PC-3 (cell line): Measurements from ENCODE around the gene RFX4. TPM values are rescaled to one million over a fixed set of nuclear protein-coding genes. Genes with fewer than 3 reads are reported as not detected.

Experiments
- ATAC-seq: fragments of 200-7000 bp; cut with Tn5 transposase; 2 replicates; pipeline ENCODE4 v1.9.1; 2020; ENCODE audit warnings: mild to moderate bottlenecking, moderate library complexity
- BruUV-seq: library from RNA; stranded (reverse); fragments of 400-500 nt; replicated peaks from 2 replicates; lab custom pipeline; 2021; lab: Mats Ljungman, UMichigan
- CTCF ChIA-PET: fragments of 300-600 bp; sonication (Branson Sonifier 250); formaldehyde crosslinking; loops from one replicate; lab custom pipeline; 2022; ENCODE audit warnings: antibody characterized with exemption; lab: Charles Lee
- POLR2A ChIA-PET: fragments of 300-600 bp; sonication (Branson Sonifier 250); formaldehyde crosslinking; loops from one replicate; lab custom pipeline; 2022; ENCODE audit warnings: antibody characterized with exemption; ENCODE audit not compliant: unreplicated experiment; lab: Charles Lee
- DNase-seq: peaks from one replicate; pipeline ENCODE4 v3.0.0-alpha.2; 2015
- H2AFZ ChIP-seq: fragments of 300-600 bp; sonication (generic); 2 replicates; pipeline ENCODE4 v1.6.0; 2016; ENCODE audit warnings: antibody characterized with exemption, low read length
- H3F3A ChIP-seq: fragments of 300-600 bp; sonication (generic); one replicate; pipeline ENCODE4 v1.6.0; 2017; ENCODE audit warnings: antibody characterized with exemption, low read length, control low read depth, mild to moderate bottlenecking; ENCODE audit not compliant: unreplicated experiment
- H3K27ac ChIP-seq: fragments of 300-600 bp; sonication (generic); 2 replicates; pipeline ENCODE4 v1.5.1; 2016; ENCODE audit warnings: mild to moderate bottlenecking, low read length
- H3K27me3 ChIP-seq: fragments of 300-600 bp; sonication (generic); 2 replicates; pipeline ENCODE4 v1.6.1; 2016; ENCODE audit warnings: low read length, mixed read lengths
- H3K36me3 ChIP-seq: fragments of 300-600 bp; sonication (generic); 2 replicates; pipeline ENCODE4 v1.6.1; 2016; ENCODE audit warnings: low read depth, mixed run types, low read length, mixed read lengths
- H3K4me1 ChIP-seq: fragments of 300-600 bp; sonication (generic); 2 replicates; pipeline ENCODE4 v1.5.1; 2016; ENCODE audit warnings: low read length; ENCODE audit not compliant: insufficient read depth
- H3K4me2 ChIP-seq: fragments of 300-600 bp; sonication (generic); 2 replicates; pipeline ENCODE4 v1.6.0; 2016; ENCODE audit warnings: low read length
- H3K4me3 ChIP-seq: fragments of 300-600 bp; sonication (generic); 2 replicates; pipeline ENCODE4 v1.5.1; 2016; ENCODE audit warnings: mild to moderate bottlenecking, low read length, mixed read lengths
- H3K79me2 ChIP-seq: fragments of 300-600 bp; sonication (generic); 2 replicates; pipeline ENCODE4 v1.6.1; 2017; ENCODE audit warnings: low read length, mixed read lengths
- H3K9ac ChIP-seq: fragments of 300-600 bp; sonication (generic); 2 replicates; pipeline ENCODE4 v1.6.0; 2016; ENCODE audit warnings: mild to moderate bottlenecking, low read length
- H3K9me2 ChIP-seq: fragments of 300-600 bp; sonication (generic); replicated peaks from 2 replicates; pipeline ENCODE4 v1.6.1; 2016; ENCODE audit warnings: mixed run types, low read length, mixed read lengths
- H3K9me3 ChIP-seq: fragments of 300-600 bp; sonication (generic); 2 replicates; pipeline ENCODE4 v1.6.1; 2016; ENCODE audit warnings: low read length, mixed read lengths
- H4K20me1 ChIP-seq: fragments of 300-600 bp; sonication (generic); 2 replicates; pipeline ENCODE4 v1.6.1; 2016; ENCODE audit warnings: low read length, mixed read lengths
- EZH2 ChIP-seq: fragments of 300-600 bp; sonication (generic); IDR thresholded peaks from one replicate; pipeline ENCODE4 v1.6.1; 2017; ENCODE audit warnings: antibody characterized with exemption, mild to moderate bottlenecking, low read length; ENCODE audit not compliant: unreplicated experiment
- EZH2phosphoT487 ChIP-seq: fragments of 300-600 bp; sonication (generic); IDR thresholded peaks from 2 replicates; pipeline ENCODE4 v1.6.1; 2018; ENCODE audit warnings: mild to moderate bottlenecking, antibody characterized with exemption, low read length, borderline replicate concordance
- intact Hi-C: fragments of 100-400 bp; cut with micrococcal nuclease; formaldehyde crosslinking; loops from 2 replicates; pipeline ENCODE4 v1.9.0; 2023
- total RNA-seq: library from RNA; depleted of rRNA; stranded (reverse); fragments of >200 nt; gene quantifications from 2 replicates; pipeline ENCODE4 v1.2.3, GENCODE V29; 2014
- TF ChIP-seq, protein P1 (sequence below): fragments of 300-600 bp; sonication (generic); conservative IDR thresholded peaks from 2 replicates; pipeline ENCODE4 v1.5.1; 2017; ENCODE audit warnings: antibody characterized with exemption, low read depth, mild to moderate bottlenecking, low read length

RFX4 gene
- total RNA-seq, 1 experiment from 2014 or later: not detected

GRCh38 chr12:106743270-106743988 is 160.6 kb downstream of the RFX4 start:
- no peaks in the 10 kb centered on the region for H4K20me1 ChIP-seq
- no peak overlapping the region for H3K4me2 ChIP-seq
- no peaks in the 10 kb centered on the region for H3F3A ChIP-seq
- peaks cover 46% of the 10 kb centered on the region for H3K27me3 ChIP-seq
- H3K4me1 ChIP-seq: no peaks in the 10 kb centered on the region
- DNase-seq (no peak), ATAC-seq (no peak)
- H3K9ac ChIP-seq: no peak overlapping the region
- intact Hi-C loops: no loop called here
- CTCF ChIA-PET: no interaction called here
- H3K27ac ChIP-seq: no peak overlapping the region
- no peak for TF ChIP-seq EZH2
- TF ChIP-seq, protein P1, sequence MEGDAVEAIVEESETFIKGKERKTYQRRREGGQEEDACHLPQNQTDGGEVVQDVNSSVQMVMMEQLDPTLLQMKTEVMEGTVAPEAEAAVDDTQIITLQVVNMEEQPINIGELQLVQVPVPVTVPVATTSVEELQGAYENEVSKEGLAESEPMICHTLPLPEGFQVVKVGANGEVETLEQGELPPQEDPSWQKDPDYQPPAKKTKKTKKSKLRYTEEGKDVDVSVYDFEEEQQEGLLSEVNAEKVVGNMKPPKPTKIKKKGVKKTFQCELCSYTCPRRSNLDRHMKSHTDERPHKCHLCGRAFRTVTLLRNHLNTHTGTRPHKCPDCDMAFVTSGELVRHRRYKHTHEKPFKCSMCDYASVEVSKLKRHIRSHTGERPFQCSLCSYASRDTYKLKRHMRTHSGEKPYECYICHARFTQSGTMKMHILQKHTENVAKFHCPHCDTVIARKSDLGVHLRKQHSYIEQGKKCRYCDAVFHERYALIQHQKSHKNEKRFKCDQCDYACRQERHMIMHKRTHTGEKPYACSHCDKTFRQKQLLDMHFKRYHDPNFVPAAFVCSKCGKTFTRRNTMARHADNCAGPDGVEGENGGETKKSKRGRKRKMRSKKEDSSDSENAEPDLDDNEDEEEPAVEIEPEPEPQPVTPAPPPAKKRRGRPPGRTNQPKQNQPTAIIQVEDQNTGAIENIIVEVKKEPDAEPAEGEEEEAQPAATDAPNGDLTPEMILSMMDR: no peak
- no peak for TF ChIP-seq EZH2phosphoT487
- BruUV-seq: no TSS peak
- H3K9me2 ChIP-seq: no peaks in the 10 kb centered on the region
- no peak overlapping the region for H3K4me3 ChIP-seq
- H2AFZ ChIP-seq: no peak overlapping the region
- H3K79me2 ChIP-seq: no peaks in the 10 kb centered on the region
- POLR2A ChIA-PET: no interaction called here
- no peaks in the 10 kb centered on the region for H3K36me3 ChIP-seq
- H3K9me3 ChIP-seq: no peaks in the 10 kb centered on the region

DNA sequence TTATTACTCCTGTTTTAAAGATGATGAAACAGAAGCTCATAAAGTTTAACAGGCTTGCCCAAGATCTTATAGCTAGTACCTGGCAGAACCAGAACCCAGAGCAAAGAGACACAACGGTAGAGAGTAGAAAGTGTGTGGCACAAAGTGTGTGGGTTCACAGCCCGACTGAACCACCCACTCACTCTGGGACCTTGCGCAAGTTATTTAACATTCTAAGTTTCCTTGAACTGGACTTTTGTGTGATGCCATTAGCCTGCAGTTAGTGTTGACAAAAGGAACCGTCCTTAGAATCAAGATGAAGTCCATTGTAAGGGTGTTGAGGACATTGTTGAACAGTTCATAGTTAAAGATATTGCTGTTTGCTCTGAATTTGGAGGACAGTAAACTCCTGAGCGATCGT is 161.8 kb downstream of the RFX4 start:
- Histone ChIP-seq H3K9ac (no peak overlapping the region), H3K79me2 (no peaks in the 10 kb centered on the region), H3K27ac (no peak overlapping the region), H4K20me1 (no peaks in the 10 kb centered on the region), H3K4me1 (no peaks in the 10 kb centered on the region), H3K4me3 (no peak overlapping the region), H3K4me2 (no peak overlapping the region), H3K9me3 (no peaks in the 10 kb centered on the region), H2AFZ (no peak overlapping the region), H3K9me2 (no peaks in the 10 kb centered on the region), H3K27me3 (peaks cover 43% of the 10 kb centered on the region), H3K36me3 (no peaks in the 10 kb centered on the region), H3F3A (no peaks in the 10 kb centered on the region)
- intact Hi-C loops: no loop called here
- POLR2A ChIA-PET: no interaction called here
- no TSS peak for BruUV-seq
- CTCF ChIA-PET: no interaction called here
- TF ChIP-seq, protein P1: no peak
- TF ChIP-seq EZH2phosphoT487 (no peak), EZH2 (no peak)
- no peak for ATAC-seq
- DNase-seq: no peak

DNA sequence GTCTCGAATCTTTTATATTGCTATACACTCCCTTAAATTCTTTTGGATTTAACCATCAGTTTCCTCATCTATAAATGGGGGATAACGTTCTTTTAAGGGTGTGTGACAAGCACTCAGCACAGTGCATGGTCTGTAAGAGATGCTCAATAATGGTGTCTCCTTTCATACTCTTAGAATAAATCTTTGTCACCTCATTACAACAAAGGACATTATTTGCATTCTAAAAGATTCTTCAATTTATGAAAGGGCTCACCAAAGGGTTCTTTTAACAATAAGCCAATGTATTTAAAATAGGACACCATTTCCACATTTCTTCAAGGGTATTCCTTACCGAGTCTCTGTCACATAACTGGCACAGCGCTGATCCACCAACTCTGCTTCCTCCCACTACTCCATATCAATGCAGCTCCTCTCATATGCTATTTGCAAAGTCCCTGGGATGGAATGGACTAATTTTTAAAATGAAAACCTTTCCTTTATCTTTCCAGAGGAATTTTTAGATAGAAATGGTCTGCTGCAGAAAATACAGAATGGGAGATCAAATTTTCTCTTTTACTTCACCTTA is 162.5 kb downstream of the RFX4 start:
- no peak overlapping the region for H3K27ac ChIP-seq
- CTCF ChIA-PET: no interaction called here
- intact Hi-C loops: no loop called here
- no TSS peak for BruUV-seq
- no peak overlapping the region for H3K4me3 ChIP-seq
- H3K27me3 ChIP-seq: peaks cover 43% of the 10 kb centered on the region
- ATAC-seq: no peak
- no peak for DNase-seq
- H3K4me1 ChIP-seq: no peaks in the 10 kb centered on the region
- no peaks in the 10 kb centered on the region for H4K20me1 ChIP-seq
- no peak overlapping the region for H3K4me2 ChIP-seq
- no peaks in the 10 kb centered on the region for H3K36me3 ChIP-seq
- H2AFZ ChIP-seq: no peak overlapping the region
- no peak for TF ChIP-seq EZH2phosphoT487
- TF ChIP-seq, protein P1: no peak
- no peak for TF ChIP-seq EZH2
- H3K9me2 ChIP-seq: no peaks in the 10 kb centered on the region
- H3K9me3 ChIP-seq: no peaks in the 10 kb centered on the region
- H3K9ac ChIP-seq: no peak overlapping the region
- POLR2A ChIA-PET: no interaction called here
- no peaks in the 10 kb centered on the region for H3K79me2 ChIP-seq
- H3F3A ChIP-seq: no peaks in the 10 kb centered on the region
